C4-2B (cell line): ENCODE data around the gene CDX1.

ENCODE experiments used
- H3K27ac ChIP-seq: fragments of 450-650 bp; 2 replicates; pipeline ENCODE4 v1.5.1; 2017
- CTCF ChIP-seq: fragments of 450-650 bp; conservative IDR thresholded peaks from 2 replicates; pipeline ENCODE4 v1.5.1; 2017; ENCODE audit warnings: mild to moderate bottlenecking
- ZFX ChIP-seq: fragments of 450-650 bp; IDR thresholded peaks from 2 replicates; pipeline ENCODE4 v1.6.1; 2017

The CDX1 gene

GRCh38 chr5:150206098-150206778 lies 39.7 kb downstream of the CDX1 start:
- TF ChIP-seq CTCF (no peak), ZFX (no peak)
- no peak overlapping the region for H3K27ac ChIP-seq

GRCh38 chr5:150206779-150207115 lies 40.2 kb downstream of the CDX1 start:
- TF ChIP-seq ZFX: no peak
- TF ChIP-seq CTCF: no peak
- H3K27ac ChIP-seq: no peak overlapping the region

GRCh38 chr5:150208187-150209098 lies 41.9 kb downstream of the CDX1 start:
- no peak overlapping the region for H3K27ac ChIP-seq
- TF ChIP-seq ZFX: no peak
- no peak for TF ChIP-seq CTCF

- no peak overlapping the region for H3K27ac ChIP-seq
- TF ChIP-seq CTCF: no peak
Measured at GRCh38 chr5:150209099-150209635, 42.6 kb downstream of the CDX1 start.

- TF ChIP-seq CTCF: no peak
- TF ChIP-seq ZFX: no peak
Measured at GRCh38 chr5:150210644-150211043, 44.1 kb downstream of the CDX1 start.

GRCh38 chr5:150211156-150212030 lies 44.8 kb downstream of the CDX1 start:
- TF ChIP-seq ZFX (no peak), CTCF (no peak)
- H3K27ac ChIP-seq: no peak overlapping the region

More at GRCh38 chr5:150210644-150211043, 44.1 kb downstream of the CDX1 start:
- no peak overlapping the region for H3K27ac ChIP-seq
